ENCODE measurements around the gene AGPAT3.

The AGPAT3 gene

DNA sequence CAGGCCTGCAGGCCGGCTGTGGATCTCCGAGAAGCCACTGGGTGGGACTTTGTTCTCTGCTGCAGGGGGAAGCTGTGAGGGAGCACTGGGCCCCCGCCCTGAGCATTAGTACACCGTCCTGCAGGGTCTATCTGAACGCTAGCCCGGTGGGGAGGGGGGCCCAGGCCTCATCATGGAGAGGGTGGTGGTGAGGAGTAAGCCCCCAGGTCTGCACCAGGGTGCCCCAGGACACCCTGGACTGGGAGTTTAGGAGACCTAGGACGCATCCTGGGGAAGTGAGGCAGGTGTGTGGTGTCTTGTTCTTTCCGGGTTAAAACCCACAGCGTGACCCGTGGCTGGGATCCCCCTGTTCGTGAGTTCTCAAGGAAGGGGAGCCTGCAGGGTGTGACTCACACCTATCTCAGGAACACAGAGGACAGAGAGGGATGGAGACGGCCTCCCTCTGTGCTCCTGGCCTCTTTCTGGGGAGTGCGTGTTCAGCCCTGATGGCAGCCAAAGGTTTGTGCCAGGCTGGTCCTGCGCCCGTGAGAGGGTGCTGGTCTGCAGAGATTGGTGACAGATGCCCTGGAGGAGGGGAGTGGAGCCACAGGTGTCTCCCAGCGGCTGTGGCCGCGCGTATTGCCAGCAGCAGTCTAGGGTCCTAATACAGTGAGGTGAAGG is 44.8 kb downstream of the AGPAT3 start:
- peak; percentile 34 to 68 for DNase-seq

DNA sequence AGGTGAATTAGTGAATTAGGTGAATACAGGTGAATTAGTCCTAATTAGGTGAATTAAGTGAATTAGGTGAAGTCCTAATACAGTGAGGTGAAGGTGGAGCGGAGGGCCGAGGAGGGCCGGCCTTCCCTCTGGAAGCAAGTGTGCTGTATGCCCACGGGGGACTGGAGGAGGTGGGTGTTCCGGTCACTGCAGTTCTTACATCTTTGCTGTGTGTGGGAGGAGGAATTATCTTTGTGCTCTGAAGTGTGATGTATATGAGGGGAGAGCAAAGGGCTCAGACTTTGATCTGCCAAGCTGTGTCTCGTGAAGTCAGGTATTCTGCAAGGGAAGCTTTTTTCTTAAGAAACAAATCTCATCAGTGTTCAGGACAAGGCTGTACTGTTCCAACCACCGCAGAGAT is 45.4 kb downstream of the AGPAT3 start:
- DNase-seq, result no peak

DNA sequence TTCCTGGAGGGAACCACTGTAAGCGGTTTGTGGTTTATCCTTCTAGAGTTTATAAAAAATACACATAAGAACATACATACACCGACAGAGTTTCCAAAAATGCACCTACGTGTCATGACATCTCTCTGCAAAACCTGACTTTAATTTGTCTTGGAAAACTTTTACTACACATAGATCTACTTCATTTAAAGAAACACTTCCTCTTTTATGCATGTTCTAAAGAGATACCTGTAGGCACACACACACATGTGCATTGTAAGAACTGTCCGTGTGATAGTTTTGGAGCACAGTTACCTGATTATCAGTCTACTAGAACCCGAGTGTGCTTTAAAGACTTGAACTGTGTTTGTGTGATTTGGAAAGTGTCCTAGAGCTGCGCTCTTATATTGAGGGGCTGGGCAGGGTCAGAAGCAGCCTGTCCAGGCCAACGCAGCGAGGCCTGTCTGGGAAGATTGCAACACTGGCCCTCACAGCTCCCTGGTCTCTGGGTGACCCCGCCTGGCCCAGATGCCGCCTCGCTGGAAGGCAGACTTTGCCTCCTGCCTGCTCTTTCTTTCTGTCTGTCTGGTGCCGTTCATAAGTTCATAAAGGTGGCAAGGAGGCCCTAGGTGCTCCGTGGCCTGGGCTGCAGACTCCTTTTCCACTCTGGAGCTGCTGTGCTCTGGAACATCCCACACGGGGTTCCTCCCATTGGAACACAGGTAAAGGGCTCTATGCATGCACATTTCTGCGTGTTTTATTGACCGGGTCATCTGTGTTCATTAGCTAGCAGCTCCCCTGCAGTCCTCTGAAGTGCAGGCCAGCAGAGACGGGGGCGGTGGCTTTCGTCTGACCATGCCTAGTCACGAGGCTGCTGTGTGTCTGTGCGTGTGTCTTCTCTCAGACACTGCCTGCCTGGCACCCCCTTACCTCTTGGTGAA is 46.3 kb downstream of the AGPAT3 start:
- DNase-seq, result no peak

- no peak for DNase-seq
Measured at GRCh38 chr21:43911935-43912487, 47.0 kb downstream of the AGPAT3 start.

DNA sequence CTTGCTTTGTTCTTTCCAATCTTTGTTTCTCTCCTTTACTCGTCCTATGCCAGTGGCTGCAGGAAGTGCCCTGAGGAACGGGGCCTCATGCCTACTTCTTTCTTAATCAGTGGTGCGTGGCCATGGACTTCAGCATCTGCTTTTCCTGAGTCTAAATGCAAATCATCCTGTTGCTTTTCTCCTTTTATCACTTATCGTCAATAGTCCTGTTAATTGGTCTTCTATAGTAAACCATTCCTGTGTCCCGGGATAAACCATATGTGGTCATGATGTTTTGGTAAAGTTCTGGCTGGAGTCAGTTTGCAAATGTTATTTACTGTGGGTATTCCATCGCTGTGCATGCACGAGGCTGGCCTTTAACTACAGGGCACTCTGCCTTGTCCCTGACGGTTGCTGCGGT is 47.5 kb downstream of the AGPAT3 start:
- no peak for DNase-seq

GRCh38 chr21:43912910-43913309 is 47.9 kb downstream of the AGPAT3 start:
- no peak for DNase-seq

- DNase-seq, result no peak
Measured at GRCh38 chr21:43913928-43914327, 48.9 kb downstream of the AGPAT3 start.

DNA sequence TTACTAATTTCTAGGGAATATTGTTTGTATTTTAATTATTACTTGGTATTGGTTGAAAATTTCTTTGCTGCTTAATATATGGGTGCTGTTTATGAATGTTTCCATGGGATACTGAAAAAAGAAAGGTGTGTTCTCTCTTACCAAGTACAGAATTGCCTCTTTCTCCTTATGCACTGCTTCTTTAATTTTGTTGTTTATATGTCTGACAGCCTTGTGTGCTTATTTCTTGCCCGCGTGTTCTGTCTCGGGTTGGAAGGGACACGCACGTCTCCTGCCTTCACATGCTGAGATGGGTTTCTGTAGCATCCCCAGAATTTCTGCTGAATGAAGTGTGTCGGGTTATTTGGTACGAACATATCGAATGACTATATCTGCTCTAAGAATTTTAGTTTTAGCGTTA is 51.1 kb downstream of the AGPAT3 start:
- DNase-seq, result no peak

- no peak for DNase-seq
Measured at GRCh38 chr21:43916691-43917514, 51.9 kb downstream of the AGPAT3 start.

GRCh38 chr21:43917515-43918384 is 52.7 kb downstream of the AGPAT3 start:
- no peak for DNase-seq

DNA sequence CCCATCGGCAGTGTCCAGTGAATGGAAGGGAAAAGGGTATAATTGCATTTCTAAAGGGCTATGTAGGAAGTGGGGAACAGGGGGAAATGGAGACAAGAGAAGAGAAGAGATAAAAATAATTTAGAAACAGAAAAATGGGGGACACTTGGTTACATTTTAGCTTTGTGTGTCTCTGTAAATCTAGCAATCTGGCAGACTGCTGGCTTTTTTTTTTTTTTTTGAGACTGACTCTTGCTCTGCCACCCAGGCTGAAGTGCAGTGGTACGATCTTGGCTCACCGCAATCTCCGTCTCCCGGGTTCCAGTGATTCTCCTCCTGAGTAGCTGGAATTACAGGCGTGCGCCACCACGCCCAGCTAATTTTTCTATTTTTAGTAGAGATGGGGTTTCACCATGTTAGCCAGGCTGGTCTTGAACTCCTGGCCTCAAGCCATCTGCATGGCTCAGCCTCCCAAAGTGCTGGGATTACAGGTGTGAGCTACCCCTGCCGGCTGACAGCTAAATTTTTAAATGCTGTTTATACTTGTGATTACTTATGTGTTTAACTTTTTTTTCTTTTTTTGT is 53.4 kb downstream of the AGPAT3 start:
- no peak for DNase-seq

GRCh38 chr21:43919283-43919682 is 54.3 kb downstream of the AGPAT3 start:
- no peak for DNase-seq

GRCh38 chr21:43919871-43920801 is 55.1 kb downstream of the AGPAT3 start:
- DNase-seq, result no peak

- no peak for DNase-seq
Measured at GRCh38 chr21:43921571-43921978, 56.6 kb downstream of the AGPAT3 start.

GRCh38 chr21:43921979-43922945 is 57.2 kb downstream of the AGPAT3 start:
- DNase-seq, result no peak

DNA sequence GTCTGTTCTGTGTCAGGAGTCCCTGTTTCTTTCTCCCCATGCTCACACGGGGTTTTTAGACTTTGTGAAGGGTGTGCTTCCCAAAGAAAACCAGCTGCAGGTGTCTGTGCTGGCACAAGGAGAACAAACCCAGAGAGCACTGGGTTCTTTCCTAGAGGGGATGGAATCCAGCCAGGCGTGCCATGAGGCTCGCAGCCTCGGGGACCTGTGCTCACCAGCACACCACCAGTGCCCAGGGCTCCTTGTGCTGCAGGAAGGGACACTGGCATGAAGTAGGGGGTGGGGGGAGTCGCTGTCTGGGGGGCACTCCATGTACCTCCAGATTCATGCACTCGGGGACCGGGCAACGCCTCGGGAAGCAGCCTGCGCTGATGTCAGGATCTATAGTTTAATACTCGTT is 57.9 kb downstream of the AGPAT3 start:
- DNase-seq, result no peak

DNA sequence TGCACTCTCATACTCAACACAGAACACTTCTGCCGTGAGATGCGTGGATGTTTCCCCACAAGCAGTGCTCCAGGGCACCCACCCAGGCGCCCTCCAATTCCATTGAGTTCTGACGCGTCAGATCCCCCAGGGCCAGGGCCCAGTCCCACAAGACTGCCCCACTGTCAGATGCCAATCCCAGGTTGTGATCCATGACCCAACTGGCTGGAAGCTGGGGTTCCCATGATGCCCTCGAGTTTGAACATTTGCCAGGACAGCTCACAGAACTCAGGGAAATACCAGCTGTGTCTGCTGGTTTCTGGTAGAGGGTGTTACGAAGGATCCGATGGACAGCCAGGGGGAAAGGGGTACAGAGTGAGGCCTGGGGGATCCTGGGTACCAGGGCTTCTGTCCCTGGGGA is 58.4 kb downstream of the AGPAT3 start:
- DNase-seq, result no peak

DNA sequence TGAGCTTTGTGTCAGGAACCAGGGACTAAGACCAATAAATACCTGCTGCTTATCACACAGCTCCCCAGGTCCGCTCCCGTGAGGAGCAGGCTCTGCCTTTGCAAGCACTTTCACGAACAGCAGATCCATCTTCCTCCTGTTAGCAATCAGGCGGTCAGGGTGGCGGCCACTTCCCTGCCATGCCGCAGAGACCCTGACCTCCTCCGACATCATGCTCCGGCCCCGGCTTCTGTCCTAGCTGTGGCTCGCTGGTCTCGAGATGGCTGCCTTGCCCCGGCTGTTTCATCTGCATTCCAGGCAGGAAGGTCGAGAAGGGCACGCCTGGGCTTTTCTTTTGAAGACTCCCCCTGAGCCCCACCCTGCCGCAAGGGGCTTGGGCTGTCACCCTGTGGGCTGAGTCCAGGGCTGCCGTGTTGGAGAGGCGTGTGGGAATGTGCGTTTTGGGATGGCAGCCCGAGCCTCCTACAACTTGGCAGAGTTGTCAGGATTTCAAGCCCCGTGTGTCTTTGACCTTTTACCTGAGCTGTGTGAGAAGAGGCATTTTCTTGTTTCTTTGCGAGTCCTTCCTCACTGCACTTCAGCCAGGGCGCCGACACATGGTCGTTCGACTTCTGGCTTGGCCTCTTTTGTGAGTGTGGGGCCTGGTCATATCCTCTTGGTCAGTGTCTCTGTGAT is 59.5 kb downstream of the AGPAT3 start:
- DNase-seq, result no peak

DNA sequence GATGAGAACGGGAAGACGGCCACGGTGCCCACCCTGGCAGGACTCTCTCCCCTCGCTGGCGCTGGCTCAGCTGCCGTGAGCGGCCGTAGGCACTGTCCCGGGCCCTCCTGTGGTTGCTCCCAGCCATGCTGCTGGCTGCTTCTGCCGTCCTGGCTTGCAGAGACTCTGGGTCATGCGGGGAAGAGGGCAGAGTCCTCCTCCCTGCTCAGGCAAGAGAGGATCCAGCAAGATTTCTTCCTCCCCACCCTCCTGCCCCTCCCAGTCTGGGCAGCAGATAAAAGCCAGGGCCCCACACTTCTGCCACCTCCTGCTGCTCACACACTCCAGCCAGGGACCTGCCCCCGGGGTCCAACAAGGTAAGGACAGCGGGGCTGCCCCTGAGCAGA is 60.1 kb downstream of the AGPAT3 start:
- no peak for DNase-seq

All from NCI-H524 (cell line).